ENCODE data around the gene SLAMF8.
A peak's percentile ranks its signal among the peaks of the same experiment; 100 is the strongest.

SLAMF8 gene

DNA sequence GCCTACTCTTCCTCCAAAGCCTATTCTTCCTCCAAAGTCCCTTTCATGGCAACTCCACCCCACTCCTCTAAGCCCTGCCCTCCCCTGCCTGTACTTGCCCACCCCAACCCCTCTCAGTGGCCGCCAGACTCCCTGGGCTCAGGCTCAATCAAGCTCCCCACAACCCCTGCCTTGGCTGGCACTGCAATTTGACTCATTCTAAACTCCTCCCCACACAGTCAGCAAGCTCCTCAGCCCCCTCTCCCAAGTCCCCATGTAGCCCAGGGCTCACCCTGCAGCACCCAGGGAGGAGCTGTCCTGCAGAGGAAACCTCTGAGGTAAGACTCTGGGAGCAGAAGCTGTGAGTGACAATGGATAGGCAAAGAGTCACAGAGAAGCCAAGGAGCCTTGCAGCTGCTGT, 39.4 kb downstream of the SLAMF8 start:
- no peaks in the 10 kb centered on the region for H3K9me3 Mint-ChIP-seq
- no peaks in the 10 kb centered on the region for H3K36me3 Mint-ChIP-seq (ENCODE audit: low read depth)
- peaks cover 7% of the 10 kb centered on the region for H3K27me3 Mint-ChIP-seq
- no peak overlapping the region for H3K4me3 Mint-ChIP-seq
- no peak for DNase-seq
- ATAC-seq, result no peak
- H3K27ac Mint-ChIP-seq, result no peak overlapping the region
- peaks cover 12% of the 10 kb centered on the region for H3K4me1 Mint-ChIP-seq

DNA sequence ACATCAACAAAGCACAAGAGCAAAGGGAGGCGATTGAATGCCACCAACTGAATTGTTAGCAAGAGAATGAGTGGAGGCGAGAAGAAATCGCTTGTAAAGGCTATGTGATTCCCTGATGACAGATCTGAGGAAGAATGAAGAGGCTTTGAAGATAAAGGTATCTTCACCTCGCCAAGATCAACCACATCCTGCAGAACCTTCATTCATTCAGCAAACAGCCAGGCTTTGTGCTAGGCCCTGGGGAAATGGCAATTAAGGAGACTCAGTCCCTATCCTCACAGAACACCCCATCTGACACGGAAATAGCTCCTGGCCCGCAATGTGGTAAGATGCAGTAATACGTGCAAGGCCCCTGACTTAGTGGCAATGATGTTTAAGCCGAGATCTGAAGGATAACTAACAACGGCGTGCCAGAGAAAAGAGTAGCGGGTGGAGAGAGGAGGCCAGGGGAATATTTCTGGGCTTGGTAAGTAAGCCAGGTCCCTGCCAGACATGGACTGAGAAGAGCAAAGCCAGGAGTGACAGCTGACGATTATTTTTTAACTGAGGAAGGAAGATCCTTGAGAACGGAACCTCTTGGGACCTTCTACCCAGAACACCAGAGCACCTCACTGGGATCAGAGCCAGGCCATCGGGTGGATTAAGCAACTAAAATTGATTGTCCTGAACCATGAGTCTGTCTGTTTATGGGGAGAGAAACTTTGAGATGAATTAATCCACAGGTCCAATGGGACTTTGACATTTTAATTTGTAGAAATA, 40.4 kb downstream of the SLAMF8 start:
- DNase-seq (no peak), ATAC-seq (no peak)
- no peak overlapping the region for H3K27ac Mint-ChIP-seq
- H3K4me3 Mint-ChIP-seq, result no peak overlapping the region
- H3K27me3 Mint-ChIP-seq, result peaks cover 7% of the 10 kb centered on the region
- no peaks in the 10 kb centered on the region for H3K36me3 Mint-ChIP-seq (ENCODE audit: low read depth)
- no peaks in the 10 kb centered on the region for H3K9me3 Mint-ChIP-seq
- peaks cover 12% of the 10 kb centered on the region for H3K4me1 Mint-ChIP-seq

DNA sequence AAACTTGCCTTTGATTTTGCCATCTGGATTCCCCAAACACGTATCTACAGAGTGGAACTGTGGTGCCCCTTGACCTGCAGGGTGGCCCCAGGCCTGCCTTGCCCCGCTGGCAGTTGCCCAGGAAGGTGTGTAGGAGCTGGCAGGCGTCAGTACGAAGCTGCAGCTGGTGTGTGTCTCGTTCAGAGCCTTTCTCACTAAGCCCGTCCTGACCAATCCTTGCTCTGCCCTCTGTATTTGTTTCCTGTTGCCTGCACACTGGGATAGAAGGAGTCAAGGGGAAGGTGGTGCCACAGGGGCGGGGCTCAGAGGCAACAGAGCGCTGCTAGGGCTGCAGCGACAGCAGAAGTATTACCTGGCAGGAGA, 41.0 kb downstream of the SLAMF8 start:
- H3K4me3 Mint-ChIP-seq, result no peak overlapping the region
- H3K4me1 Mint-ChIP-seq, result peaks cover 12% of the 10 kb centered on the region
- H3K27me3 Mint-ChIP-seq, result peaks cover 7% of the 10 kb centered on the region
- no peak overlapping the region for H3K27ac Mint-ChIP-seq
- no peaks in the 10 kb centered on the region for H3K9me3 Mint-ChIP-seq
- DNase-seq (no peak), ATAC-seq (no peak)
- H3K36me3 Mint-ChIP-seq (ENCODE audit: low read depth), result no peaks in the 10 kb centered on the region

GRCh38 chr1:159868766-159869165, 42.1 kb downstream of the SLAMF8 start:
- H3K4me3 Mint-ChIP-seq, result no peak overlapping the region
- H3K4me1 Mint-ChIP-seq, result peaks cover 12% of the 10 kb centered on the region
- H3K9me3 Mint-ChIP-seq, result no peaks in the 10 kb centered on the region
- peaks cover 7% of the 10 kb centered on the region for H3K27me3 Mint-ChIP-seq
- no peak for DNase-seq
- peak overlapping the region; percentile 20 for H3K27ac Mint-ChIP-seq
- ATAC-seq, result no peak
- no peaks in the 10 kb centered on the region for H3K36me3 Mint-ChIP-seq (ENCODE audit: low read depth)

DNA sequence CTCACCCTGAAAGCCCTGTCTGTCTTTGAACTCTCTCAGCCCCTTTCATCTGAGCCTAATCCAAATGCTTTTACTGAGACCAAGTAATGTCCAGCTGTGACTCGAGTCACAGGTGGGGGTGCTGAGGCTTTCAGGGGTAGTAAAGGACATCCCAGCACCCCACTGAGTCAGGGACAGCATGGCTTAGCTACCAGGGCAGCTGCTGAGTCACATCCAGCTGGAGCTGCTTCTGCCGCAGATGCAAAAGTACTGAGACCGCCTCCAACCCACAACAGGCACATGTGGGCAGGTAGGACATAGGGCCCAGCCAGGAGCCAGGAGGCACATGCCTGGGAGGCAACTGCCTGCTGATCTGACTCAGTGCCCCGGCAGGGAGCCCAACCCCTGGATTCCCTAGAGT, 42.5 kb downstream of the SLAMF8 start:
- Mint-ChIP-seq H3K4me3 (no peak overlapping the region), H3K9me3 (no peaks in the 10 kb centered on the region), H3K4me1 (peaks cover 12% of the 10 kb centered on the region), H3K27me3 (peaks cover 6% of the 10 kb centered on the region), H3K27ac (no peak overlapping the region), H3K36me3 (ENCODE audit: low read depth) (no peaks in the 10 kb centered on the region)
- peak; percentile 88 for ATAC-seq
- peak; percentile 35 for DNase-seq

- no peaks in the 10 kb centered on the region for H3K36me3 Mint-ChIP-seq (ENCODE audit: low read depth)
- H3K9me3 Mint-ChIP-seq, result no peaks in the 10 kb centered on the region
- DNase-seq (no peak), ATAC-seq (no peak)
- no peak overlapping the region for H3K4me3 Mint-ChIP-seq
- H3K27ac Mint-ChIP-seq, result no peak overlapping the region
- H3K27me3 Mint-ChIP-seq, result peaks cover 5% of the 10 kb centered on the region
- peaks cover 12% of the 10 kb centered on the region for H3K4me1 Mint-ChIP-seq
Measured at GRCh38 chr1:159869607-159870006, 42.9 kb downstream of the SLAMF8 start.

DNA sequence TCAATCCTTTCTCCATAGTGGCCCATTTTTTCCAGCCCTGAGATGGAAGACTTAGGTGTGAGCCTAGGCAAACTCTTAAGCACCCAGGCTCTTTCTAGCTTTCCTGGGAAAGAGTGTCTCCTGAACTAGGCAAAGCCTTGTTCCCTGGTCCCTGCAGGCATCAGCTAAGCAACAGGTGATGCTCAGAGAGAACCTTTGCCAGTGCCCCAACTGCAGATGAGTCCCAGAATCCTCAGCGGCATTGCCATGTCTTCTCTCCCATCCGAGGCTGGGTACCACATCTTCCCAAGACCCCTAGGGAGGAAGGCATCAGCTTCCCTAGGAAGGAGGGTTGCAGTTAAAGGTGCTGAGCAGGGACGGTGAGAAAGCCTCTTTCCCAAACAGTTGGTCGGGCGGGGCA, 44.0 kb downstream of the SLAMF8 start:
- DNase-seq, result no peak
- ATAC-seq, result no peak
- Mint-ChIP-seq H3K36me3 (ENCODE audit: low read depth) (no peaks in the 10 kb centered on the region), H3K4me3 (no peak overlapping the region), H3K27ac (no peak overlapping the region), H3K27me3 (peaks cover 5% of the 10 kb centered on the region), H3K9me3 (no peaks in the 10 kb centered on the region), H3K4me1 (peaks cover 12% of the 10 kb centered on the region)

DNA sequence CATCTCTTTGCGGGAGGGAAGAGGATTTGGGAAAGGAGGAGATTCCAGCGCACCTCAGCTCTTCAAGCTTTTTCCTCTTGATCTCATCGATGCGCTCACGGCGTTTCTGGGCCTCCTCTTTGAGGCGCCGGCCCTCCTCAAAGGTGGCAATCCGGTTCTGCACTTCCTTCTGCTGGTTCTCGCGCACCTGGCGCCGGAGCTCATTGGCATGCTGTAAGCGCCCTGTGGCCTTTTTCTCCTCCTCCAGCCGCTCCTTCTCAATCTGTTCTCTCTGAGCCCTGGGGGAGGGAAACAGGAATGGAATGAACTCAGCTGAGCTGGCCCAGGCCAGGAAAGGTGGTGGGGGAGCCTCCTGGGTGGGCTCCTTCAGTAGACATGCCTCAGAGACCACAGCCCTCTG, 46.2 kb downstream of the SLAMF8 start:
- DNase-seq (no peak), ATAC-seq (no peak)
- no peak overlapping the region for H3K4me3 Mint-ChIP-seq
- H3K9me3 Mint-ChIP-seq, result no peaks in the 10 kb centered on the region
- H3K27me3 Mint-ChIP-seq, result peaks cover 2% of the 10 kb centered on the region
- no peak overlapping the region for H3K27ac Mint-ChIP-seq
- peaks cover 7% of the 10 kb centered on the region for H3K4me1 Mint-ChIP-seq
- no peaks in the 10 kb centered on the region for H3K36me3 Mint-ChIP-seq (ENCODE audit: low read depth)

DNA sequence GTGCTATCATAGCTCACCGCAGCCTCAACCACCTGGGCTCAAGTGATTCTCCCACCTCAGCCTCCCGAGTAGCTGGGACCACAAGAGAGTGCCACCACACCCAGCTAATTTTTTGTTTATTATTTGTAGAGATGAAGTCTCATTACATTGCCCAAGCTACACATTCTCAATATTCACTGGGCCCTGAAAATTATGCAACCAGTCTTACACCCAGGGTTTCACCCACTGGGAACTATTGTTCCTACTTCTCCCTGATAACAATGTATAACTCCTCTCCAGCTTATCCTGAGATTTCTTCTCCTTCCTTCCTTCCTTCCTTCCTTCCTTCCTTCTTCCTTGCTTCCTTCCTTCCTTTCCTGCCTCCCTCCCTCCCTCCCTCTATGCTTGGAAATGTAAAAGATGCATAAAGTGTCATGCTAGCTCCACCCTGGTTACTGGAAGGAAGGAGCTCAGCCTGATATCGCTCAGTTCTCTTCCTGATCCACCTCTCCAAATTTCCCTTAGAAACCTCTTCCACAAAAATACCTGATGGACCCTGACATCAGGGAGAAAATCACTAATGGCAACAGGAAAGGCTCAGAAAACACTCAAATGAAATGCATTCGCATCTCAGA, 47.0 kb downstream of the SLAMF8 start:
- no peak overlapping the region for H3K4me3 Mint-ChIP-seq
- ATAC-seq, result no peak

GRCh38 chr1:159877695-159878444, 51.2 kb downstream of the SLAMF8 start:
- Mint-ChIP-seq H3K9me3 (no peaks in the 10 kb centered on the region), H3K27me3 (no peaks in the 10 kb centered on the region), H3K4me1 (no peaks in the 10 kb centered on the region), H3K4me3 (no peak overlapping the region), H3K36me3 (ENCODE audit: low read depth) (no peaks in the 10 kb centered on the region), H3K27ac (no peak overlapping the region)
- ATAC-seq, result no peak
- DNase-seq, result no peak

More for the DNA sequence above, 47.0 kb downstream of the SLAMF8 start:
- Mint-ChIP-seq H3K27ac (no peak overlapping the region), H3K36me3 (ENCODE audit: low read depth) (no peaks in the 10 kb centered on the region), H3K9me3 (no peaks in the 10 kb centered on the region), H3K27me3 (no peaks in the 10 kb centered on the region), H3K4me1 (peaks cover 7% of the 10 kb centered on the region)
- DNase-seq, result no peak

DNA sequence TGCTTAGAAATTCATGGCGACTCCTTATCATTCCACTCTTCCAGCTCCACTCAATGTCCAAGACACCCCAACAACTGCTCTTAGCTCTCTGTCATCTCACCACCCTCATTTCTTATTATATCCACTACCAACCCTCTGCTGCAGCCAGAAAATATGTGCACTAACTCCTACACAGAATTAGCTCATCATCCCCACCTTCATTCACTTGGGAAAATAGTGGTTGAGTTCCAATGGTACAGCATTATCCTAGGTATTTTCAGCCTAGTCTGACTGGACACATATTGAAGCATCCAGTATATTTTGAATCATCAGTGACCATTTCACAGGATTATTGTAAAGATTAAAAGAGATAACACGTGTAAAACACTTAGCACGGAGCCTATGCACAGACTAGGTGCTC, 52.5 kb downstream of the SLAMF8 start:
- Mint-ChIP-seq H3K4me1 (no peaks in the 10 kb centered on the region), H3K27ac (no peak overlapping the region), H3K27me3 (no peaks in the 10 kb centered on the region), H3K9me3 (no peaks in the 10 kb centered on the region), H3K36me3 (ENCODE audit: low read depth) (no peaks in the 10 kb centered on the region), H3K4me3 (no peak overlapping the region)
- ATAC-seq (no peak), DNase-seq (no peak)

- Mint-ChIP-seq H3K27me3 (no peaks in the 10 kb centered on the region), H3K4me1 (no peaks in the 10 kb centered on the region), H3K27ac (no peak overlapping the region), H3K4me3 (no peak overlapping the region), H3K36me3 (ENCODE audit: low read depth) (no peaks in the 10 kb centered on the region), H3K9me3 (no peaks in the 10 kb centered on the region)
- ATAC-seq (no peak), DNase-seq (no peak)
Measured at GRCh38 chr1:159879977-159880376, 53.3 kb downstream of the SLAMF8 start.

- no peaks in the 10 kb centered on the region for H3K27me3 Mint-ChIP-seq
- no peak overlapping the region for H3K4me3 Mint-ChIP-seq
- no peaks in the 10 kb centered on the region for H3K4me1 Mint-ChIP-seq
- no peak overlapping the region for H3K27ac Mint-ChIP-seq
- no peak for DNase-seq
- H3K36me3 Mint-ChIP-seq (ENCODE audit: low read depth), result no peaks in the 10 kb centered on the region
- ATAC-seq, result no peak
- no peaks in the 10 kb centered on the region for H3K9me3 Mint-ChIP-seq
Measured at GRCh38 chr1:159880430-159880829, 53.8 kb downstream of the SLAMF8 start.

DNA sequence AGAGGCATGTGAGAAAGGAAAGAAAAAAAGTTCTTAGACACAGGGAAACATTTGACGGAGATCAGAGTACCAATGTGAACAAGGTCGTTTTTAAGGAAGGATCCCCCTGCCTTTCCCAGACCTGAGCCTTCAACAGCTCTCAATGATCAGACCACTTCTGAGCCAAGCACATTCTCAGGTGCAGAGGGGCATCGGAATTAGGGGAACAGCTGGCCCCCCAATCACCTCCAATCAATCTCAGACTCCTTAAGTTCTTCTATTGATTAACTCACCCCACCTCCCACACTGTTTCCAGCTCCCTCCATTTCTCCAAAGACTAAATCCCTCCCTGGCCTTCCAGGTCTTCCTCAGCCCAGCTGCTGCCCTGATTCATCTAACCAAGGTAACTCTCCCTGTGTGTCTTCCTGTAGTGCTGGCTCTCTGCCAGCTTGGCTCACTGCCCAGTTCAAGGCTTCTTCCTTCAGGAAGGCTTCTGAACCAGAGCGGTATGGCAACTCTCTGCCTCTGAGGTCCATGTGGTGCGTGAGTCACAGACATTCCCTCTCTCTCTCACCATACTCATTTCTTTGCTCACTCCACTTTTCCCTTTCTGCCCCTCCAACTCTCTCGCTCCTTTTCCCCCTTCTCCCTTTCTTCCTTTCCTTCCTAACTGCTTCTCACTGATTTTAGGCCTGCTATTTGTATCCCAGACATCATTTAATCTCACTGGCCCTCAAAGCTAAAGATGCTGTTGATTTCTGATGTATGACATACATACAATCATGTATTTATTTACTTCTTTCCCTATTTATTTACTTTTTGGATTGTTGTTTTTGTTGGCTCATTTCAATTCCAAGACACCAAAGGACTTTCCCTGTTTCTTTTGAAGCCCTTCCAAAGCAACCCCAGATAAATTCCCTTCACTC, 55.2 kb downstream of the SLAMF8 start:
- H3K27ac Mint-ChIP-seq, result no peak overlapping the region
- no peaks in the 10 kb centered on the region for H3K27me3 Mint-ChIP-seq
- ATAC-seq, result no peak
- DNase-seq, result peak; percentile 13
- no peaks in the 10 kb centered on the region for H3K9me3 Mint-ChIP-seq
- H3K36me3 Mint-ChIP-seq (ENCODE audit: low read depth), result no peaks in the 10 kb centered on the region
- no peak overlapping the region for H3K4me3 Mint-ChIP-seq
- no peaks in the 10 kb centered on the region for H3K4me1 Mint-ChIP-seq

All from activated naive CD8-positive, alpha-beta T cell treated with anti-CD3 and anti-CD28 coated beads, Interleukin-2, amount 50 U/mL, for 24 hours (primary cell).